Keratinocyte (primary cell): ENCODE data around the gene KASH5. TPM values are rescaled to one million over a fixed set of nuclear protein-coding genes. Genes with fewer than 3 reads are reported as not detected.
A peak's percentile ranks its signal among the peaks of the same experiment; 100 is the strongest.

Experiments
- DNase-seq: peaks from one replicate; pipeline ENCODE4 v3.0.0-alpha.2; 2011; ENCODE audit warnings: low read depth, missing footprints, low spot score
- FAIRE-seq: peaks from 2 replicates; lab custom pipeline; 2011; peaks lifted over from hg19 to GRCh38; lab: Jason Lieb, UNC
- H2AFZ ChIP-seq: 2 replicates; pipeline ENCODE4 v1.6.0; 2012; ENCODE audit warnings: low read length, control low read depth, inconsistent platforms; ENCODE audit not compliant: control insufficient read depth
- H3K27ac ChIP-seq: 2 replicates; pipeline ENCODE4 v1.5.1; 2011; ENCODE audit warnings: low read length; ENCODE audit not compliant: control insufficient read depth, insufficient read depth
- H3K27me3 ChIP-seq: 3 replicates; pipeline ENCODE4 v1.6.0; 2011; ENCODE audit warnings: low read length; ENCODE audit not compliant: control insufficient read depth, insufficient read depth; ENCODE audit errors: extremely low read depth
- H3K36me3 ChIP-seq, 2 experiments: 2 replicates in 1 of 2; 3 replicates in 1 of 2; pipeline ENCODE4 v1.5.1; 2011; ENCODE audit warnings: low read length in 2 of 2, mild to moderate bottlenecking in 1 of 2; ENCODE audit not compliant: control insufficient read depth in 2 of 2, insufficient read depth in 2 of 2; ENCODE audit errors: extremely low read depth in 1 of 2
- H3K4me1 ChIP-seq: 3 replicates; pipeline ENCODE4 v1.5.1; 2011; ENCODE audit warnings: low read length; ENCODE audit not compliant: control insufficient read depth, insufficient read depth; ENCODE audit errors: extremely low read depth
- H3K4me2 ChIP-seq: 3 replicates; pipeline ENCODE4 v1.6.0; 2011; ENCODE audit warnings: low read depth, low read length; ENCODE audit not compliant: control insufficient read depth, insufficient read depth; ENCODE audit errors: extremely low read depth
- H3K4me3 ChIP-seq, 3 experiments: fragments of 200-600 bp in 1 of 3; sonication (generic) in 1 of 3; 2 replicates in 2 of 3; 3 replicates in 1 of 3; pipeline ENCODE4 v1.5.1; 2011 to 2016; ENCODE audit warnings: low read length in 3 of 3, mild to moderate bottlenecking in 3 of 3, control low read depth in 2 of 3, inconsistent platforms in 1 of 3, low read depth in 1 of 3, mixed read lengths in 1 of 3, mixed run types in 1 of 3, moderate library complexity in 1 of 3; ENCODE audit not compliant: control insufficient read depth in 2 of 3, insufficient read depth in 2 of 3; ENCODE audit errors: extremely low read depth in 1 of 3
- H3K79me2 ChIP-seq: 2 replicates; pipeline ENCODE4 v1.6.0; 2012; ENCODE audit warnings: low read length; ENCODE audit not compliant: control insufficient read depth, insufficient read depth
- H3K9ac ChIP-seq: 3 replicates; pipeline ENCODE4 v1.6.0; 2011; ENCODE audit warnings: low read length; ENCODE audit not compliant: control insufficient read depth, insufficient read depth; ENCODE audit errors: extremely low read depth
- H3K9me1 ChIP-seq: 3 replicates; pipeline ENCODE4 v1.6.0; 2011; ENCODE audit warnings: low read length; ENCODE audit not compliant: control insufficient read depth, insufficient read depth; ENCODE audit errors: extremely low read depth
- H3K9me3 ChIP-seq: 2 replicates; pipeline ENCODE4 v1.5.1; 2012; ENCODE audit warnings: low read depth, low read length; ENCODE audit not compliant: control insufficient read depth
- H4K20me1 ChIP-seq: 3 replicates; pipeline ENCODE4 v1.6.0; 2011; ENCODE audit warnings: low read length; ENCODE audit not compliant: control insufficient read depth, insufficient read depth; ENCODE audit errors: extremely low read depth
- CTCF ChIP-seq, 3 experiments: IDR thresholded peaks in 1 of 3; conservative IDR thresholded peaks in 1 of 3; optimal IDR thresholded peaks in 1 of 3; 2 replicates in 2 of 3; 3 replicates in 1 of 3; pipeline versions ENCODE3 to v1.5.1; 2011; ENCODE audit warnings: low read length in 3 of 3, mild to moderate bottlenecking in 3 of 3, moderate library complexity in 2 of 3, control low read depth in 1 of 3, inconsistent platforms in 1 of 3; ENCODE audit not compliant: insufficient read depth in 2 of 3; ENCODE audit errors: extremely low read depth in 1 of 3
- EZH2 ChIP-seq: IDR thresholded peaks from one replicate; pipeline ENCODE4 v1.6.1; 2012; ENCODE audit warnings: inconsistent platforms, mild to moderate bottlenecking, low read length, moderate library complexity
- dilution Hi-C: fragments of 300-500 bp; cut with MboI; formaldehyde crosslinking; loops from one replicate; pipeline ENCODE4 v1.7.0; 2020; ENCODE audit warnings: low sequenced_read_pairs; ENCODE audit not compliant: extremely low pct_ligation_motif_present
- polyA plus RNA-seq, 5 experiments: library from polyadenylated mRNA; depleted of rRNA in 3 of 5; stranded (reverse) in 3 of 5; stranded (forward) in 1 of 5; unstranded in 1 of 5; fragments of >200 nt; gene quantifications; 1 replicate in 1 of 5; 2 replicates in 3 of 5; 3 replicates in 1 of 5; pipeline versions ENCODE4 v1.2.1 to v1.2.3, GENCODE V29; 2011 to 2012; ENCODE audit warnings: missing spikeins in 2 of 5, low read depth in 1 of 5, low replicate concordance in 1 of 5

Gene KASH5
- polyA plus RNA-seq, 1 donor (not counting 4 experiments of a cell fraction or from before 2014, with no cell fraction given), result not detected

- dilution Hi-C loops, result no loop called here
- FAIRE-seq, result peak; percentile 5
Observed at GRCh38 chr19:49362929-49363267, 25.2 kb upstream of the KASH5 start.

GRCh38 chr19:49363268-49364082 is 24.6 kb upstream of the KASH5 start, which contains the start of gene DKKL1:
Gene DKKL1 (plus strand): TSS chr19:49363877. CDS start chr19:49363999, 122 bp downstream.
- Histone ChIP-seq H3K27ac (peak within 1 kb of the TSS; percentile 18), H3K4me1 (peaks cover 12% of the 10 kb centered on the region), H3K9ac (peak within 1 kb of the TSS; percentile 76), H3K27me3 (no peaks in the 10 kb centered on the region), H3K9me3 (no peaks in the 10 kb centered on the region), H3K9me1 (no peaks in the 10 kb centered on the region), H3K36me3 (peaks cover 0 to 3% of the 10 kb centered on the region in 2 experiments), H2AFZ (peak within 1 kb of the TSS; percentile 63), H4K20me1 (no peaks in the 10 kb centered on the region), H3K4me2 (peak within 1 kb of the TSS; percentile 95), H3K79me2 (no peaks in the 10 kb centered on the region), H3K4me3 (peak within 1 kb of the TSS; percentile 68 to 82 (median 70))
- peak; percentile 97 for FAIRE-seq
- DNase-seq, result peak; percentile 98
- TF ChIP-seq EZH2 (no peak), CTCF (optimal IDR thresholded peaks at IDR 0.05 in 1 of 3, IDR thresholded peaks at IDR 0.05 in 1 of 3, conservative IDR thresholded peaks at IDR 0.05 in 1 of 3; ENCODE audit: extremely low read depth in 1 of 3, insufficient read depth in 2 of 3, low read length in 3 of 3) (peak in 2 of 3 experiments; percentile 3 to 24)
- dilution Hi-C loops, result no loop called here

More at GRCh38 chr19:49362929-49363267, 25.2 kb upstream of the KASH5 start:
- Histone ChIP-seq H3K9me1 (no peaks in the 10 kb centered on the region), H3K4me2 (peak overlapping the region; percentile 95), H3K4me3 (peak overlapping the region; percentile 68 to 82 (median 70)), H3K9ac (peak overlapping the region; percentile 76), H3K27me3 (no peaks in the 10 kb centered on the region), H2AFZ (peak overlapping the region; percentile 63), H3K27ac (peak overlapping the region; percentile 18), H3K9me3 (no peaks in the 10 kb centered on the region), H3K79me2 (no peaks in the 10 kb centered on the region), H3K4me1 (peaks cover 12% of the 10 kb centered on the region), H3K36me3 (peaks cover 0 to 3% of the 10 kb centered on the region in 2 experiments), H4K20me1 (no peaks in the 10 kb centered on the region)
- no peak for TF ChIP-seq EZH2
- TF ChIP-seq CTCF (optimal IDR thresholded peaks at IDR 0.05 in 1 of 3, IDR thresholded peaks at IDR 0.05 in 1 of 3, conservative IDR thresholded peaks at IDR 0.05 in 1 of 3; ENCODE audit: extremely low read depth in 1 of 3, insufficient read depth in 2 of 3, low read length in 3 of 3), result no peak
- no peak for DNase-seq
